Gastroesophageal sphincter (tissue), 4 donors: ENCODE measurements around the gene HYAL2. TPM values are rescaled to one million over a fixed set of nuclear protein-coding genes. Genes with fewer than 3 reads are reported as not detected.
"Not testable (repeated sequence)": the region's sequence is repeated elsewhere in the genome, so short reads cannot be mapped to it uniquely, and the experiment has no call there.

Experiments
- ATAC-seq: fragments of 150-250 bp; one replicate; pipeline ENCODE4 v1.9.1; 2016; ENCODE audit warnings: mild to moderate bottlenecking, moderate library complexity
- H3K27ac ChIP-seq, 4 donors: fragments of 200-600 bp; sonication (generic) in 3 of 4; 1 replicate in 3 of 4; 2 replicates in 1 of 4; pipeline ENCODE4 v1.5.1; 2016 to 2019
- H3K27me3 ChIP-seq: fragments of 200-600 bp; sonication (generic); one replicate; pipeline ENCODE4 v1.5.1; 2019
- H3K36me3 ChIP-seq, 2 donors: fragments of 200-600 bp; sonication (generic); one replicate each; pipeline ENCODE4 v1.5.1; 2019; ENCODE audit warnings: control low read depth in 1 of 2
- H3K4me1 ChIP-seq, 3 donors: fragments of 200-600 bp; sonication (generic); 1 replicate in 2 of 3; 2 replicates in 1 of 3; pipeline ENCODE4 v1.5.1; 2016 to 2019; ENCODE audit warnings: control low read depth in 2 of 3
- H3K4me3 ChIP-seq, 2 donors: fragments of 200-600 bp; sonication (generic); one replicate each; pipeline ENCODE4 v1.5.1; 2019; ENCODE audit warnings: mild to moderate bottlenecking in 1 of 2, moderate library complexity in 1 of 2
- H3K9me3 ChIP-seq, 3 donors: fragments of 200-600 bp; sonication (generic); one replicate each; pipeline ENCODE4 v1.5.1; 2017 to 2019; ENCODE audit warnings: control low read depth in 2 of 3
- CTCF ChIP-seq, 4 experiments: fragments of 200-600 bp in 2 of 4; fragments of 450-650 bp in 2 of 4; sonication (generic) in 1 of 4; IDR thresholded peaks; one replicate each; pipeline ENCODE4 v1.5.1; 2017 to 2019; ENCODE audit warnings: antibody characterized with exemption in 4 of 4, mild to moderate bottlenecking in 2 of 4, moderate library complexity in 2 of 4
- EP300 ChIP-seq: sonication (generic); formaldehyde crosslinking; IDR thresholded peaks from one replicate; pipeline ENCODE4 v1.6.1; 2017; ENCODE audit warnings: antibody characterized with exemption, mild to moderate bottlenecking
- POLR2A ChIP-seq, 2 donors: fragments of 450-650 bp; IDR thresholded peaks; one replicate each; pipeline ENCODE4 v1.6.1; 2017; ENCODE audit warnings: antibody characterized with exemption in 2 of 2, mild to moderate bottlenecking in 2 of 2, moderate library complexity in 1 of 2
- POLR2AphosphoS5 ChIP-seq: sonication (generic); formaldehyde crosslinking; IDR thresholded peaks from one replicate; pipeline ENCODE4 v1.6.1; 2017; ENCODE audit warnings: antibody characterized with exemption
- WGBS, 2 donors: methylation state at CpG; one replicate each; pipeline ENCODE4 v1.1.5; 2018; ENCODE audit warnings: low coverage in 1 of 2; 5-methylcytosine and 5-hydroxymethylcytosine counted together
- total RNA-seq, 4 donors: library from RNA; depleted of rRNA; stranded (reverse); fragments of >200 nt; gene quantifications; one replicate each; pipeline ENCODE4 v1.1.0, GENCODE V29; 2016

HYAL2 gene
- total RNA-seq, 4 donors from 2014 or later, result 37.2 to 87.0 (median 74.8) TPM

- H3K4me1 ChIP-seq, result peaks cover 0 to 77% (median 24%) of the 10 kb centered on the region in 3 donors
- no peak for ATAC-seq
- 60% methylated on average over 9 of the region's 31 CpGs; no CpG with 5 or more reads in 1 of the 2 donors for WGBS, 2 donors
Measured at GRCh38 chr3:50273689-50274065, 48.9 kb downstream of the HYAL2 start.

DNA sequence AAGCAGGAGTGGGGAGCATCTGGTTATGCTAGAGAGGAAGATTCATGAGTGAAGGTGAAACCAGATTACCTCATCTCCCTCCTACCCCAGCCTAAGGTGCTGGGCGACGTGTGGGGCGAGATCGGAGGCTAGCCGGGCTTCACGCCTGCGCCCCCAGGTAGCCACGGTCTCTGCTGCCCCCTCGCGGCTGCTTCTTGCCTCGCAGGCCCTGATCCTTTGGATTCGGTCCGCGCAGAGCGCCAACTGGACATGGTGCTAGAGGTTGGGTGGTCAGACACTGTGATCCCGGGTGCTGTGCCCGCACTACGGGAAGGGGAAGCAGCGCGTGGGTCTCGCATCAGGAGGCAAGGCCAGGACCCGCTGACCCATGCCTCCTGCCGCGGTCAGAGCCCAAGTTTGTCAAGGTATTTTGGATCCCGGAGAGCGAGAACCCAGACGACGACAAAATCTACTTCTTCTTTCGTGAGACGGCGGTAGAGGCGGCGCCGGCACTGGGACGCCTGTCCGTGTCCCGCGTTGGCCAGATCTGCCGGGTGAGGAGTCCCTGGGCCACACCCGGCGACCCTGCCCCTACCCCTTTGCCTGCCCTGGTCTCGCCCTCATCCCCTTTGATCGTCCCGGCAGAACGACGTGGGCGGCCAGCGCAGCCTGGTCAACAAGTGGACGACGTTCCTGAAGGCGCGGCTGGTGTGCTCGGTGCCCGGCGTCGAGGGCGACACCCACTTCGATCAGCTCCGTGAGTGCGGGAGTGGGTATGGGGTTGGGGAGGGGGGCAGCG lies 49.4 kb downstream of the HYAL2 start:
- H3K4me1 ChIP-seq, result peaks cover 0 to 80% (median 30%) of the 10 kb centered on the region in 3 donors
- peak overlapping the region in 1 of 4 donors; percentile 59 for H3K27ac ChIP-seq
- peak overlapping the region in 1 of 2 donors; percentile 44 for H3K4me3 ChIP-seq
- WGBS, 2 donors, result 4 to 6% methylated on average over 4 to 10 of the region's 61 CpGs
- peaks cover 33% of the 10 kb centered on the region for H3K27me3 ChIP-seq
- peaks cover 0 to 27% of the 10 kb centered on the region in 2 donors for H3K36me3 ChIP-seq
- peak; percentile 77 for ATAC-seq
- H3K9me3 ChIP-seq, result no peaks in the 10 kb centered on the region
- TF ChIP-seq POLR2AphosphoS5 (peak; percentile 66), POLR2A (IDR thresholded peaks at IDR 0.05) (no peak), EP300 (no peak), CTCF (IDR thresholded peaks at IDR 0.05) (peak in 3 of 4 experiments; percentile 98 to 100 (median 99))

More at GRCh38 chr3:50273689-50274065, 48.9 kb downstream of the HYAL2 start:
- Histone ChIP-seq H3K36me3 (peaks cover 0 to 27% of the 10 kb centered on the region in 2 donors), H3K27me3 (peaks cover 33% of the 10 kb centered on the region), H3K27ac (peak overlapping the region in 1 of 4 donors; percentile 59), H3K9me3 (no peaks in the 10 kb centered on the region), H3K4me3 (peak overlapping the region in 1 of 2 donors; percentile 44)
- no peak for TF ChIP-seq CTCF (IDR thresholded peaks at IDR 0.05)
- TF ChIP-seq EP300, result no peak
- no peak for TF ChIP-seq POLR2AphosphoS5
- no peak for TF ChIP-seq POLR2A (IDR thresholded peaks at IDR 0.05)

- H3K27ac ChIP-seq, result peak overlapping the region in 1 of 4 donors; percentile 59
- peaks cover 33% of the 10 kb centered on the region for H3K27me3 ChIP-seq
- 7 to 61% methylated on average over 4 to 10 of the region's 10 CpGs for WGBS, 2 donors
- ATAC-seq, H3K9me3 ChIP-seq: not testable (repeated sequence)
- peaks cover 0 to 86% (median 33%) of the 10 kb centered on the region in 3 donors for H3K4me1 ChIP-seq
- peaks cover 0 to 27% of the 10 kb centered on the region in 2 donors for H3K36me3 ChIP-seq
- peak overlapping the region in 1 of 2 donors; percentile 44 for H3K4me3 ChIP-seq
Measured at GRCh38 chr3:50272538-50272910, 50.0 kb downstream of the HYAL2 start.

DNA sequence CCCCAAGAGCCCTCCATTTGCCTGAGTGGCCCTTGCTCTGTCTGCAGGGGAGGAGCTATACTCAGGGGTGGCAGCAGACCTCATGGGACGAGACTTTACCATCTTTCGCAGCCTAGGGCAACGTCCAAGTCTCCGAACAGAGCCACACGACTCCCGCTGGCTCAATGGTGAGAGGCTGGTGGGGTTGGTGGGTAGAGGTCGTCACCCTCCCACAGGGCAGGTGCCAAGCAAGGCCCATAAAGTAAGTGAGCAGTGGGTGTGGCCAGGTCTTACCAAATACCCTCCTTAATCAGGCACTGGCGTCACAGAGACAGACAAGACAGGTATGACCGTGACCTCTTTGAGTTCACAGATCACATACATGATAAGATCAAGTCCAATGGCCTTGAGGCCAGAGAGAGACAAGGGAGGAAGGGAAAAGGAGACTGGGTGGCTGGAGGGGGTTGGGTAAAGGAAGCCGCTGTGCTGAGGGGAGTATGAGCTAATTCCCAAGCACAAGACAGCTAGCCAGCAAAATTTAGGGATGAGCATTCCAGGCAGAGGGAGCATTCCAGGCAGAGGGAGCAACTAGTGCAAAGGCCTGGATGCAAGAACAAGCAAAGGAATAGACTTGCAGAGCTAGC lies 51.1 kb downstream of the HYAL2 start:
- ATAC-seq, result no peak
- Histone ChIP-seq H3K27ac (peak overlapping the region in 3 of 4 donors; percentile 95 to 100 (median 98)), H3K9me3 (no peaks in the 10 kb centered on the region), H3K4me3 (peak overlapping the region in 1 of 2 donors; percentile 68), H3K36me3 (peaks cover 0 to 20% of the 10 kb centered on the region in 2 donors), H3K27me3 (peaks cover 26% of the 10 kb centered on the region), H3K4me1 (peaks cover 0 to 97% (median 33%) of the 10 kb centered on the region in 3 donors)
- WGBS, 2 donors, result 81 to 100% methylated on average over 1 to 3 of the region's 10 CpGs
- TF ChIP-seq EP300, result no peak
- TF ChIP-seq POLR2AphosphoS5, result no peak
- no peak for TF ChIP-seq POLR2A (IDR thresholded peaks at IDR 0.05)
- no peak for TF ChIP-seq CTCF (IDR thresholded peaks at IDR 0.05)

DNA sequence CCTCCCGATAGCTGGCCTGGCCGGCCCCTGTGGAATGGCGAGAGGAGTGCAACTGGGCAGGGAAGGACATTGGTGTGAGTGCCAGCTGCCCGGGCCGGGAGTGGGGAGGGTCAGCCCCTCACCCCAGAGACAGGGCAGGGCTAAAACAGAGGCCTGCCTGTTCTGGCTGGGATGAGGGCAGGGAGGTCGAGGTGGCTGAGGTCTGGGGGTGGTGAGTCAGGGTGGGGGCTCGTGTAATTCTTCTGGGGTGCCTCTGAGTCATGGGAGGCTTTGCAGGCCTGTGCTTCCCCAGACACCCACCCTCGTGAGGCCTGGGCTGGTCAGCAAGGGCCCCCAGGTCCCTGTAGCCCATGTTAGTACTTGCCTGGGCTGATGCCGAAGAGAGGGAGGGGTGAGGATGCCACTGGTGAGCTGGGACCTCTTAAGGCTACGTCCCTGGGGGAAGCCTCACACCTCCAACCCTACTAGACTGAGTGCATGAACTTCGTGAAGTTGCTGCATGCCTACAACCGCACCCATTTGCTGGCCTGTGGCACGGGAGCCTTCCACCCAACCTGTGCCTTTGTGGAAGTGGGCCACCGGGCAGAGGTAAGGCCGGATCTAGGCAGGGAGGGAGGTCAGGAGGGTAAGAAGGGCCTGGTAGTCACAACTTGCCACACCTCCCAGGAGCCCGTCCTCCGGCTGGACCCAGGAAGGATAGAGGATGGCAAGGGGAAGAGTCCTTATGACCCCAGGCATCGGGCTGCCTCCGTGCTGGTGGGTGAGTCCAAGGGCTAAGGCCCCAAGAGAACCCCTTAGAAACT lies 51.9 kb downstream of the HYAL2 start:
- 60% methylated on average over 1 of the region's 19 CpGs; no CpG with 5 or more reads in 1 of the 2 donors for WGBS, 2 donors
- TF ChIP-seq POLR2AphosphoS5 (peak; percentile 27), POLR2A (IDR thresholded peaks at IDR 0.05) (no peak), CTCF (IDR thresholded peaks at IDR 0.05) (no peak), EP300 (no peak)
- H3K36me3 ChIP-seq, result peaks cover 0 to 12% of the 10 kb centered on the region in 2 donors
- ATAC-seq, result no peak
- no peaks in the 10 kb centered on the region for H3K9me3 ChIP-seq
- H3K27me3 ChIP-seq, result peaks cover 18% of the 10 kb centered on the region
- H3K4me1 ChIP-seq, result peaks cover 0 to 97% (median 41%) of the 10 kb centered on the region in 3 donors
- peak overlapping the region in 3 of 4 donors; percentile 95 to 100 (median 98) for H3K27ac ChIP-seq
- H3K4me3 ChIP-seq, result peak overlapping the region in 1 of 2 donors; percentile 68
